ENCODE results near the gene SYTL1.

- no peak for TF ChIP-seq CTCF (IDR thresholded peaks at IDR 0.05; ENCODE audit: insufficient read depth, low read length)
- no peak for TF ChIP-seq REST (IDR thresholded peaks at IDR 0.05; ENCODE audit: insufficient replicate concordance, low read depth)
- no peak for TF ChIP-seq POLR2AphosphoS5 (IDR thresholded peaks at IDR 0.05; ENCODE audit: low read depth)
- TF ChIP-seq SPI1 (IDR thresholded peaks at IDR 0.05; ENCODE audit: borderline replicate concordance, low read depth), result no peak
Observed at GRCh38 chr1:27327964-27328363, 13.9 kb upstream of the SYTL1 start.

All from HL-60 (cell line).